Glutamatergic neuron (in vitro differentiated cells): ENCODE data around the gene SLCO2B1. TPM values are rescaled to one million over a fixed set of nuclear protein-coding genes. Genes with fewer than 3 reads are reported as not detected.

Experiments
- DNase-seq: peaks from one replicate; pipeline ENCODE4 v3.0.0; 2022
- H3K27ac Mint-ChIP-seq: one replicate; pipeline ENCODE4 v1.8.0; 2020; ENCODE audit warnings: mild to moderate bottlenecking, mixed read lengths, inconsistent platforms; ENCODE audit not compliant: unreplicated experiment
- H3K27me3 Mint-ChIP-seq: one replicate; pipeline ENCODE4 v1.8.0; 2020; ENCODE audit warnings: mild to moderate bottlenecking, moderate library complexity, mixed read lengths, inconsistent platforms; ENCODE audit not compliant: unreplicated experiment
- H3K36me3 Mint-ChIP-seq: one replicate; pipeline ENCODE4 v1.8.0; 2020; ENCODE audit warnings: mild to moderate bottlenecking, mixed read lengths, inconsistent platforms; ENCODE audit not compliant: unreplicated experiment
- H3K4me1 Mint-ChIP-seq: one replicate; pipeline ENCODE4 v1.8.0; 2020; ENCODE audit warnings: mild to moderate bottlenecking, low read depth, mixed read lengths, inconsistent platforms; ENCODE audit not compliant: unreplicated experiment
- H3K4me3 Mint-ChIP-seq: one replicate; pipeline ENCODE4 v1.8.0; 2020; ENCODE audit warnings: mild to moderate bottlenecking, mixed read lengths, inconsistent platforms; ENCODE audit not compliant: unreplicated experiment
- H3K9me3 Mint-ChIP-seq: one replicate; pipeline ENCODE4 v1.8.0; 2020; ENCODE audit warnings: mild to moderate bottlenecking, moderate library complexity, mixed read lengths, inconsistent platforms; ENCODE audit not compliant: unreplicated experiment
- CTCF ChIP-seq: fragments of 200-600 bp; sonication (generic); IDR thresholded peaks from one replicate; pipeline ENCODE4 v1.5.0; 2021; ENCODE audit not compliant: partially characterized antibody, unreplicated experiment
- total RNA-seq: library from RNA; stranded (reverse); fragmentation: NEBNext Ultra II Directional; extraction: Animal tissue kit (Norgen Biotek cat#: 25700); gene quantifications from one replicate; pipeline ENCODE4 v1.2.1, GENCODE V29; 2021; ENCODE audit not compliant: unreplicated experiment

Gene SLCO2B1
- total RNA-seq, 1 donor from 2014 or later = not detected

DNA sequence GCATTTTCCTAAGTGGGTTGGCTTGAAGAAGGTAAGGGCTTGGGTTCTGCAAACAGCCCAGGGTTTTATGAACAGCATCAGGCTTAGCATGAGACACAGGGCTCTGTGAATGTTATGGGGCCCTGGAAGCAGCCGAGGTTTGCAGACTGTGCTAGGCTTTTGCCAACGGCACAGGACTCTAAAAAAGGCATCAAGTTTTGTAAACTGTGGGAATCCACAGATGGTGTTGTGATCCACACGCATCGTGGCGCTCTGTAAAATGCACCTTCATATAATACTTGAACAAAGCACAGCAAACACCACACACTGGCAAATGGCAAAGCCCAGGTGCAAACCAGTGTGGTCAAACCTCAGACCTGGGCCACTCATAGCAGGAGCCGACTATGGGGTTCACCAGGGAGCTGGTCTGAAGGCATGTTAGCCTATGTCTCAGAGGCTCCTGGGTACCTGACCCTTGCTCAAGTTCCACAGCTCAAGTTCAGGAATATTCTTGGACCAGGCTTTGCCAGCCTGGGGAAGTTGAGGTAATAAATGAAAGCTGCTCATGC, 2.4 kb upstream of the SLCO2B1 start:
- H3K27me3 Mint-ChIP-seq = peaks cover 3% of the 10 kb centered on the region
- no peak overlapping the region for H3K4me3 Mint-ChIP-seq
- H3K27ac Mint-ChIP-seq = no peak overlapping the region
- H3K9me3 Mint-ChIP-seq = no peaks in the 10 kb centered on the region
- H3K36me3 Mint-ChIP-seq = peaks cover 5% of the 10 kb centered on the region
- DNase-seq = no peak
- TF ChIP-seq CTCF = no peak
- peaks cover 3% of the 10 kb centered on the region for H3K4me1 Mint-ChIP-seq

GRCh38 chr11:75149766-75150465, 991 bp upstream of the SLCO2B1 start:
- Mint-ChIP-seq H3K4me3 (no peak overlapping the region), H3K9me3 (no peaks in the 10 kb centered on the region), H3K27me3 (peaks cover 3% of the 10 kb centered on the region), H3K4me1 (peaks cover 3% of the 10 kb centered on the region), H3K27ac (no peak overlapping the region), H3K36me3 (peaks cover 5% of the 10 kb centered on the region)
- DNase-seq = no peak
- TF ChIP-seq CTCF = no peak

DNA sequence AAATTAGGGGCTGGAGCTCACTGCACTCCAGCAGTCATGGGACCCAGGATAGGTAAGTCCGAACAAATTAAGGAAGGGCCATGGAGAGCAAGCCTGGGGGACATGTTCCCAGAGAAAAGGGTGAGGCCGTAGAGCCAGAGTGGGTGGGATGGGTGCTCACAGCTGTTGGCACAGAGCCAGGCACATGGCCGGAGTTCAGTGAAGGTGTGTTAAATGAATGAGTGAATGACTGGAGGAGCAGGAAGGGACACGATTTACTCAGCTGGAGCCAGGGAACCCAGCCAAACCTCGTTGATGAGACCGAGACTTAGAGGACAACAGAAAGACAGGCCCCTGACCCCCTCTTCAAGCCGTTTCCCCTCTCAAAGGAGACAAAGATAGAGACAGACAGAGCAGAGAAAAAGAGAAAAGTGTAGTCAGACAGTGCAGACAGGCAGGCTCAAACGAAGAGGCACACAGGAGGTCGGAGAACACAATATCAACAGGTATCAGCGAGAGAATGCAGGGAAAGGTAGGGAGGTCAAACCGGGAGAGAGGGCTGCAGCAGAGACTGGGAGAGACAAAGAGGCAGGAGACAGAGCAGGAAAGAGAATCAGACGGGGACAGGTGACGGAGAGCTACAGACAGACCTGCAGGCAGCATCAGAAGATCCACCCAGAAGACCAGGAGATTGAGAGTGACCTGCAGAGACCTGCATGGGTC, 590 bp downstream of the SLCO2B1 start:
- no peak overlapping the region for H3K27ac Mint-ChIP-seq
- H3K27me3 Mint-ChIP-seq = peaks cover 3% of the 10 kb centered on the region
- DNase-seq = no peak
- H3K9me3 Mint-ChIP-seq = no peaks in the 10 kb centered on the region
- H3K4me1 Mint-ChIP-seq = peaks cover 3% of the 10 kb centered on the region
- H3K4me3 Mint-ChIP-seq = no peak overlapping the region
- TF ChIP-seq CTCF = no peak
- peaks cover 5% of the 10 kb centered on the region for H3K36me3 Mint-ChIP-seq

- no peak for TF ChIP-seq CTCF
- Mint-ChIP-seq H3K36me3 (peaks cover 5% of the 10 kb centered on the region), H3K9me3 (no peaks in the 10 kb centered on the region), H3K4me3 (no peak overlapping the region), H3K4me1 (peaks cover 1% of the 10 kb centered on the region), H3K27ac (no peak overlapping the region), H3K27me3 (peaks cover 3% of the 10 kb centered on the region)
- no peak for DNase-seq
These were observed 1.2 kb downstream of the SLCO2B1 start for GRCh38 chr11:75152090-75152489.
